ENCODE results near the gene SPTBN1. TPM values are rescaled to one million over a fixed set of nuclear protein-coding genes. Genes with fewer than 3 reads are reported as not detected.

Gene SPTBN1
- total and polyA plus RNA-seq, 2 experiments from 2014 or later, result 58.1 to 204 TPM

- TF ChIP-seq ZNF331 (CRISPR knock-in tag; IDR thresholded peaks at IDR 0.05; ENCODE audit: low read depth) (no peak), EZH2 (IDR thresholded peaks at IDR 0.05; ENCODE audit: low read depth, unreplicated experiment) (no peak), STAT1 (IDR thresholded peaks at IDR 0.05; ENCODE audit: unreplicated experiment) (no peak)
- H3K27ac ChIP-seq (ENCODE audit: low read depth), result no peak overlapping the region
- H3K9me2 ChIP-seq (ENCODE audit: insufficient read depth), result no peaks in the 10 kb centered on the region
Observed at GRCh38 chr2:54626884-54627283, 170.8 kb downstream of the SPTBN1 start.

GRCh38 chr2:54627973-54628372 is 171.8 kb downstream of the SPTBN1 start:
- H3K27ac Mint-ChIP-seq, result no peak overlapping the region
- no peak for TF ChIP-seq STAT1 (IDR thresholded peaks at IDR 0.05; ENCODE audit: unreplicated experiment)
- TF ChIP-seq ZNF114 (CRISPR knock-in tag; IDR thresholded peaks at IDR 0.05), result no peak
- no peak for TF ChIP-seq CREB1 (CRISPR knock-in tag; IDR thresholded peaks at IDR 0.05; ENCODE audit: low read depth)
- no peak for TF ChIP-seq REST (IDR thresholded peaks at IDR 0.05; ENCODE audit: unreplicated experiment)
- TF ChIP-seq ZNF462 (CRISPR knock-in tag; IDR thresholded peaks at IDR 0.05), result no peak
- TF ChIP-seq EZH2 (IDR thresholded peaks at IDR 0.05; ENCODE audit: low read depth, unreplicated experiment), result no peak
- TF ChIP-seq JUNB (IDR thresholded peaks at IDR 0.05; ENCODE audit: unreplicated experiment), result no peak
- TF ChIP-seq ZNF331 (CRISPR knock-in tag; IDR thresholded peaks at IDR 0.05; ENCODE audit: low read depth), result no peak
- no peak for TF ChIP-seq NANOG (IDR thresholded peaks at IDR 0.05; ENCODE audit: borderline replicate concordance)
- TF ChIP-seq CTCF (conservative IDR thresholded peaks at IDR 0.05; ENCODE audit: low read depth in 2 of 2), result no peak

More at GRCh38 chr2:54626884-54627283, 170.8 kb downstream of the SPTBN1 start:
- no peaks in the 10 kb centered on the region for H3K4me1 ChIP-seq (ENCODE audit: insufficient read depth)
- H3K36me3 ChIP-seq (ENCODE audit: insufficient read depth), result peaks cover 68% of the 10 kb centered on the region
- peaks cover 8% of the 10 kb centered on the region for H4K20me1 ChIP-seq (replicated peaks; ENCODE audit: insufficient read depth)
- no peaks in the 10 kb centered on the region for H3K4me1 Mint-ChIP-seq
- H3K79me2 ChIP-seq (replicated peaks; ENCODE audit: insufficient read depth), result no peaks in the 10 kb centered on the region
- H3K27me3 ChIP-seq (ENCODE audit: insufficient read depth), result no peaks in the 10 kb centered on the region
- peaks cover 92% of the 10 kb centered on the region for H3K36me3 Mint-ChIP-seq (ENCODE audit: low read depth)
- H2AFZ ChIP-seq, result no peak overlapping the region
- no peaks in the 10 kb centered on the region for H3K9me3 Mint-ChIP-seq
- peaks cover 5% of the 10 kb centered on the region for H3K27me3 Mint-ChIP-seq (ENCODE audit: insufficient read depth, low read depth, poor library complexity)
- DNase-seq (ENCODE audit: low spot score) (no peak), ATAC-seq (no peak)
- no peak overlapping the region for H3K4me3 Mint-ChIP-seq
- H3K4me3 ChIP-seq, result no peak overlapping the region
- no peak overlapping the region for H3K27ac Mint-ChIP-seq
- no peak overlapping the region for H3K4me2 ChIP-seq
- H3F3A ChIP-seq (replicated peaks; ENCODE audit: low read depth), result no peaks in the 10 kb centered on the region

More at GRCh38 chr2:54627973-54628372, 171.8 kb downstream of the SPTBN1 start:
- no peaks in the 10 kb centered on the region for H3K9me2 ChIP-seq (ENCODE audit: insufficient read depth)
- Mint-ChIP-seq H3K36me3 (ENCODE audit: low read depth) (peaks cover 94% of the 10 kb centered on the region), H3K4me1 (no peaks in the 10 kb centered on the region), H3K4me3 (no peak overlapping the region), H3K9me3 (no peaks in the 10 kb centered on the region), H3K27me3 (ENCODE audit: insufficient read depth, low read depth, poor library complexity) (peaks cover 5% of the 10 kb centered on the region)
- DNase-seq (ENCODE audit: low spot score) (no peak), ATAC-seq (no peak)
- H3K27ac ChIP-seq (ENCODE audit: low read depth), result no peak overlapping the region
- H3K4me3 ChIP-seq, result no peak overlapping the region
- no peaks in the 10 kb centered on the region for H3K4me1 ChIP-seq (ENCODE audit: insufficient read depth)
- no peak overlapping the region for H3K4me2 ChIP-seq
- H4K20me1 ChIP-seq (replicated peaks; ENCODE audit: insufficient read depth), result peaks cover 10% of the 10 kb centered on the region
- H3K79me2 ChIP-seq (replicated peaks; ENCODE audit: insufficient read depth), result no peaks in the 10 kb centered on the region
- H3K27me3 ChIP-seq (ENCODE audit: insufficient read depth), result no peaks in the 10 kb centered on the region
- H3F3A ChIP-seq (replicated peaks; ENCODE audit: low read depth), result no peaks in the 10 kb centered on the region
- no peak overlapping the region for H2AFZ ChIP-seq
- H3K36me3 ChIP-seq (ENCODE audit: insufficient read depth), result peaks cover 67% of the 10 kb centered on the region

All from GM23338 (cell line).